ACHN (cell line): ENCODE measurements around the gene ARRDC1.

Experiments used
- DNase-seq: peaks from one replicate; pipeline ENCODE4 v3.0.0-alpha.2; 2015
- in situ Hi-C: cut with HindIII; loops from 2 replicates; pipeline ENCODE4 v1.10.0; 2017; ENCODE audit warnings: low sequenced_read_pairs, low pct_ligation_motif_present, low pct_unique_long_range_greater_than_20kb

The ARRDC1 gene

GRCh38 chr9:137650779-137651178 is 45.3 kb downstream of the ARRDC1 start:
- in situ Hi-C loops, result no loop called here
- DNase-seq, result no peak

- in situ Hi-C loops, result no loop called here
- DNase-seq, result no peak
These were observed 50.9 kb downstream of the ARRDC1 start for GRCh38 chr9:137656416-137656815.

DNA sequence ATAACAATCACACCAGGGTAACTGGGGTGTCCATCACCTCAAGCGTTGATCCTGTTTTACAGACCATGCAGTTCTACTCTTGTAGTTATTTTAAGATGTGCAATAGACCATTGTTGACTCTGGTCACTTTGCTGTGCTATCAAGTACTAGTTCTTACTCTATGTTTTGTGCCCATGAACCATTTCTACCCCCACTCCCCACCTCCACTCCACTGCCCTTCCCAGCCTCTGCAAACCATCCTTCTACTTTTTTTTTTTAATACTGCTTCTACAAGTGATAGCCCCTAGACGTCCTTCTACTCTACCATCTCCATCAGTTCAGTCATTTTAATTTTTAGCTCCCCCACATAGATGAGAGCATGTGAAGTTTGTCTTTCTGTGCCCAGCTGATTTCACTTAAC is 52.1 kb downstream of the ARRDC1 start:
- DNase-seq, result no peak
- in situ Hi-C loops, result no loop called here

DNA sequence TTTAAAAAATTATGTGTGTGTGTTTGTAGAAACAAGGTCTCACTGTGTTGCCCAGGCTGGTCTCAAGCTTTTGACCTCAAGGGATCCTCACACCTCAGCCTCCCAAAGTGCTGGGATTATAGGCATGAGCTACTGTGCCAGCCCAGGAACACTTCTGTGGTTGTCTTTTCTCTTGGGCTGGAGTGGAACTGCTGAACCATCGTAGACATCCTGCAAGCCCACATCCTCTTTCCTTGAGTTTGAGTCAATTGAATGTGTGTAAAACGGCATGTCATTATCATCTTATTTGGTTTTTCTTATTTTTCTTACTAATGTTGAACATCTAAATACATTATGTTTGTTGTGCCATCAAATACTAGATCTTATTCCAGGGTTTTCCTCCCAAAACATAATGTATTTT is 53.3 kb downstream of the ARRDC1 start:
- in situ Hi-C loops, result no loop called here
- DNase-seq, result no peak

DNA sequence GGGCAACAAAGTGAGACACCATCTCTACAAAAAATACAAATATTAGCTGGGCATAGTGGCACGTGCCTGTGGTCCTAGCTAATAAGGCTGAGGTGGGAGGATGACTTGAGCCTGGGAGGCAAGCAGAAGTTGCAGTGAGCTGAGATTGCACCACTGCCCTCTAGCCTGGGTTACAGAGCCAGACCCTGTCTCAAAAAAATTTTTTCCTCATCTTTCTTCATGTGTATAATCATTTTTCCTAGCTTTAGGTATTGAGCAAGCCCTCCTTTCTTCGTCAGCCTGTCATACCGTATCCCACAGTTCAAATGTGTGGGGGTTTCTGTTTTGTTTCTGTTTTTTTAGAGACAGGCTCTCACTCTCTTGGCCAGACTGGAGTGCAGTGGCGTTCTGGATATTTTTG is 54.7 kb downstream of the ARRDC1 start:
- in situ Hi-C loops, result no loop called here
- DNase-seq, result no peak

- in situ Hi-C loops, result no loop called here
- DNase-seq, result no peak
These were observed 58.1 kb downstream of the ARRDC1 start for GRCh38 chr9:137663584-137663983.

DNA sequence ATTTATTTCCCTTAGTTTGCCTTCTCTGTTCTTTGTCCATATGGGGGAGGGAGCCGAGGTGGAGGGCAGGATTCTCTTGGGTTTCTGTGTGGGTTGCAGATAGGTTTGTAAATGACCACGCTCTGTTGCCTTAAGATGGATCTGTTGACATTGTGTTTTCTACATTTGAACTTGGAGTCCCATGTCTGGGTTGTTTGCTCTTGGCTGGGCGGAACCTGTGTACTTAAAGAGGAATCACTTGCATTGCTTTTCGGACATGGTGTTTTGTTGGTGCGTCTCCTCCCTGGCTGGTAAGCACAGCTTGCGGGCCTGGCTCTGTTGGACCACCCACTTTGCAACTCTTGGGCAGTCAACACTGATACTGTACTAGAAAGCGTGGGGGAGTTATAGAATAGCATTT is 59.2 kb downstream of the ARRDC1 start:
- in situ Hi-C loops, result no loop called here
- DNase-seq, result no peak
